DMS53 treated with DMSO at 0.1 percent for 48 hours (cell line): ENCODE results near the gene ICE1.

ENCODE experiments used
- DNase-seq: peaks from one replicate; lab custom pipeline; 2025; ENCODE audit not compliant: unreplicated experiment; lab: John Stamatoyannopoulos, UW

Gene ICE1

GRCh38 chr5:5531371-5531770 lies 108.9 kb downstream of the ICE1 start:
- no peak for DNase-seq

GRCh38 chr5:5532306-5533076 lies 110.0 kb downstream of the ICE1 start:
- DNase-seq: no peak

DNA sequence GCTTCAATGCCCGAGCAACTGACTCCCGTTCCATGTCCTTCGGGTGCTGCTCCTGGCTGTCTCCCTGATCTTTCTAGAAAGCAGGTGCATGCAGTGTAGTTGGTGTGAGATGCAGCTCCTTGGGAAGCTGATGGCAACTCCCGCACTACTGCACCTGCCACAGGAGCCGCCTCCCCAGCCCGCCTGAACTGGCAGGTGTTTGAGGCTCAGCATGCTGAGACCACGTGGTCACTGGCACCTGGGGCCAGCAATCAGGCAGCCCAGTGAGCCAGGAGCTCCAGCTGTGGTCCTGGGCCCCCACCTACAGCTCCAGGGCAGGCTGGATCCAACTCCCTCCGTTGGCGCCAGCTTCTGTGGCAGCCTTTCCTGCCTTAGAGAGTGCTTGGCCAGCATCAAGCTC lies 111.5 kb downstream of the ICE1 start:
- DNase-seq: no peak

GRCh38 chr5:5534333-5534732 lies 111.9 kb downstream of the ICE1 start:
- no peak for DNase-seq

DNA sequence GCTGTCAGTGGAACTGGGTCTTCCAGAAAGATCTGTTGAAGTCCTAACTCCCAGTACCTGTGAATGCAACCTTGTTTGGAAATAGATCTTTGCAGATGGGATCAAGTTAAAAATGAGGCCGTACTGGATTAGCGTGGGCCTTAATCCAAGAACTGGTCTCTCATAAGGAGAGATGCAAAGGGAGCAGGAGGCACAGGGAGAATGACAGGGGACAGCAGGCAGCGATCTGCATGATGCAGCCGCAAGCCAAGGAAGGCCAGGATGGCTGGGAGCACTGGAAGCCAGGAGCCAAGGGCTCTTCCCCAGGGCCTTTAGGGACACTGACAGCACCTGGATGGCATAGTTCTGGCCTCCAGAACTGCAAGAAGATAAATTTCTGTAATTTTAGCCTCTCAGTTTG lies 114.4 kb downstream of the ICE1 start:
- DNase-seq: no peak

GRCh38 chr5:5537426-5537825 lies 114.9 kb downstream of the ICE1 start:
- no peak for DNase-seq

GRCh38 chr5:5539590-5539989 lies 117.1 kb downstream of the ICE1 start:
- DNase-seq: no peak
